GM18499 (cell line): Measurements from ENCODE around the gene LIG3.
"Not testable (repeated sequence)": the region's sequence is repeated elsewhere in the genome, so short reads cannot be mapped to it uniquely, and the experiment has no call there.

Source experiments
- ATAC-seq: cut with Tn5 transposase; IDR thresholded peaks from one replicate; pipeline ENCODE4 v1.9.1; 2021; ENCODE audit warnings: moderate number of reproducible peaks; ENCODE audit not compliant: insufficient read depth, unreplicated experiment

Gene LIG3

GRCh38 chr17:34998205-34998604 is 17.9 kb downstream of the LIG3 start:
- no peak for ATAC-seq

GRCh38 chr17:34999456-34999855 is 19.1 kb downstream of the LIG3 start:
- ATAC-seq, result no peak

DNA sequence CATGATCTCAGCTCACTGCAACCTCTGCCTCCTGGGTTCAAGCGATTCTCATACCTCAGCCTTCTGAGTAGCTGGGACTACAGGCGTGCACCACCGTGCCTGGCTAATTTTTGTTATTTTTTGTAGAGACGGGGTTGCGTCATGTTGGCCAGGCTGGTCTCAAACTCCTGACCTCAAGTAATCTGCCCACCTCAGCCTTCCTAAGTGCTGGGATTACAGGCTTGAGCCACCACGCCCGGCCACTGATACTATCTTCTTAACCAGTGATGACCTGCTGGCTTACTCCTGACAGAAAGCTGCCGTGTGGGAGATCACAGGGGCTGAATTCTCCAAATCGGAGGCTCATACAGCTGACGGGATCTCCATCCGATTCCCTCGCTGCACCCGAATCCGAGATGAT is 20.7 kb downstream of the LIG3 start:
- not testable (repeated sequence) for ATAC-seq

GRCh38 chr17:35001549-35001948 is 21.2 kb downstream of the LIG3 start:
- ATAC-seq, result no peak

DNA sequence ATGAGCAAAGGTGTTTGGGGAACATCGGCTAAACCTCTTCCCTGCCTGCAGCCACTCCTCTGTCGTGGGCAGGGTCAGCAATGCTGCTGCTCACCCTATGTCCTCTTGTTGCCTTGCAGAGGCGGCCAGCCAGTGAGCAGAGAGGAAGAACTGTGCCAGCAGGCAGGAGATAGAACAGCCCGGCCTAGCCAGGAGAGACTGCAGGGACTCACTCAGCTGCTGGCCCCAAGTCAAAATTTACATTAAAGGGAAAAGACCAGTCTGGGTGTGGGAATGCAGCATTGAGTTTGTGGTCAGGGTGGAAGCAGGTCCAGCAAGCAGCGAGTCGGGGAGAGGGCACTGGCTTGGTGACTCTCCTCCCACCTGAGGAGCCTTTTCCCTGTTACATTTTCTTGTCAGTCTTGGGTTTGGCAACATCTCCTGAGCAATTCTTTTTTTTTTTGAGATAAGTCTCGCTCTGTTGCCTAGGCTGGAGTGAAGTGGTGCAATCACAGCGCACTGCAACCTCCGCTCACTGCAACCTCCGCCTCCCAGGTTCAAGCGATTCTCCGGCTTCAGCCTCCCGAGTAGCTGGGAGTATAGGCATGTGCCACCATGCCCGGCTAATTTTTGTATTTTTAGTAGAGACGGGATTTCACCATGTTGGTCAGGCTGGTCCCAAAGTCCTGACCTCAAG is 22.7 kb downstream of the LIG3 start:
- no peak for ATAC-seq

- ATAC-seq, result no peak
Observed at GRCh38 chr17:35003778-35004177, 23.5 kb downstream of the LIG3 start.

DNA sequence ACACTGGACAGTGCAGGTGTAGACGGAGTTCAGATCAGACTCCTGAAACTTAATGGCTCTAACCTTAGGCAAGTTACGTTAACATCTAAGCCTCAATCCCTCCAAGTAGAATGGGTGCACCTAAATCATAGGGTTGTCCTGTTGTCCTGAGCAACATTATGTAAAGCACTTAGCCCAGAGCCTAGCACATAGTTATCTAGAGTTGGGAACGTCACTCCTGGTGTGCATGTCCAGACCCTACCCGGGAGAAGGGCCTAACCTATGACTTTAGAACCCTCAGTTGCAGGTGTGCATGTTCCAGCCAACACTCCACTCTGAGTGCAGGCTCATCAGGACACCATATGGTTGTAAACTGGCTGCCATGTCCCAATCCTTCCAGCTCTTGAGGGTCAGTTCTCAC is 26.0 kb downstream of the LIG3 start:
- ATAC-seq, result no peak

DNA sequence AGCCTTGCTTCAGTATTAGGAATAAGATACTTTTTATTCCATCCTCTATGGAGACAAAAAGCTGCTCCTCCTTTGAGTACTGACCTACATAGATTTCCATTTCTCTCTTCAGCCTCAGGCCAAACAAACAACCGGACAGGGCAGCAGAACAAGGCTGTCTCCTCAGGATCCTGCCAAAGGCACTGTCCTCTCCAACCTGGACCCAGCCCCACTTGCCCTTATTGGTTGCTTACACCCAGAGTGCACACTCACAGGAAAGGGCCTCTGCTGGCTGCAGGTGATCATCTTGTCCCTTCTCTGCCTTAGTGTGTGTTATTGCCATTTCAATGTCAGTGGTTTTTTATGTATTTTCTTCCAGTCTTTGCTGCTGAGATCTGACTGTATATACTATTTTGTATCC is 26.6 kb downstream of the LIG3 start:
- ATAC-seq, result no peak

DNA sequence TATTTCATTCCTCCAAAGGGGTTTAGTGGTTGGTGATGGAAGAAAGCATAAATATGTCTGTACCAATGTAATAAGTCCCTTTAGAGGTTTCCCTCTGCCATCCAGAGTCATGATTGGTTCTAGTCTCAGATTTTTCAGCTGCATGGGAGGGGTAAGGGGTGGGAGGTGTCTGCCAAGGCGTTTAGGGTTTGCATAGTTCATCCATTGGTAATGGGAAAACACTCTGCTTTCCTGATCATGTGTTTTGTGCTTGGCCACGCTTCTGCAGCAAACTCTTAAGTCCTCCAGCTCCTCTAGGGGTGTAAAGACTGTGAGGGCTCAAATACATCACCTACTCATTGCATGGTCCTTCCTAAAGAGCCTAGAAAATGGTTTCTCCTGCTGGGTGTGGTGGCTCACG is 29.8 kb downstream of the LIG3 start:
- no peak for ATAC-seq

DNA sequence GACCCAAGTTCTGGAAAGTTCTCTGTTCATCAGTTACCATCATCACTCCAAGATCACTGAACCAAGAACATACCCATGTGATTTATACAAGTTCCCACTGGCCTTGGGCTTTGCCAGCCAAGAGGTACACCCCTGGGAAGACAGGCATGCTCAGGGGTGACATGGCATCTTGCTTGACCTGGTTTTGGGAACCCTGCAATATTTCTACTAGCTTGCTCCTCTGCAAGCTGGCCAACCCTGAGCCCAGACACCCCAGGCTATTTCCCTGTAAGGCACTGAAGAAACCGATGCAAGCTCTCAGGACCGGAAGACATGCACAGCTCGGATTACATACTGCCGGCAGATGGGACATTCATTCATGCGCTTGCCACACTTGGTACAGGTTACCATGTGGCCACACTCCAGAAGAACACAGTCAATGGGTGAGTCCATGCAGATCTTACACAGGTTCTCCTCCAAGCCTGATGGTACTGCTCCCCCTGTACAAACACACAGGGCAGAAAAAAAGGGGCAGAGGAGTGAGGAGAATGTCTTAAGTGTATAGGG is 31.4 kb downstream of the LIG3 start:
- ATAC-seq, result no peak

DNA sequence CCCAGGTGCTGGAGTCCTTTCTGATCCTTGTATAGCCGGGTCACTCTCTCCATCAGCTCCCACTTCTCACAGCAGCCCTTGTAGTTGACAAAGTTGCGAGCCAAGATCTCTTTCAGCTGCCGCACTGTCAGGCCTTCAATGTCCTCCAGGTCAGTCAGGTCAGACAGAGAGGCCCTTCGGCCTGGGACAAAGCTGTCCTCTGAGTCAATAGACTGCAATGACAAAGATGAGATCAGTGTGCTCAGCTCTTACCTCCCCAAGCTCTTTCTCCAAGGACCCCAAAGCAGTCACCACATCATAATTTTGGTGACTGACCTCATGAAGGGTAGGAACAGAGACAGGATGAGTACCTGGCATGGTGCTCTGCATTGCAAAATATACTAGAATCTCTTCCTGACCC is 36.1 kb downstream of the LIG3 start:
- no peak for ATAC-seq

GRCh38 chr17:35017021-35017420 is 36.7 kb downstream of the LIG3 start:
- ATAC-seq, result no peak

GRCh38 chr17:35018814-35019213 is 38.5 kb downstream of the LIG3 start:
- ATAC-seq, result no peak

GRCh38 chr17:35019386-35020179 is 39.3 kb downstream of the LIG3 start:
- no peak for ATAC-seq

DNA sequence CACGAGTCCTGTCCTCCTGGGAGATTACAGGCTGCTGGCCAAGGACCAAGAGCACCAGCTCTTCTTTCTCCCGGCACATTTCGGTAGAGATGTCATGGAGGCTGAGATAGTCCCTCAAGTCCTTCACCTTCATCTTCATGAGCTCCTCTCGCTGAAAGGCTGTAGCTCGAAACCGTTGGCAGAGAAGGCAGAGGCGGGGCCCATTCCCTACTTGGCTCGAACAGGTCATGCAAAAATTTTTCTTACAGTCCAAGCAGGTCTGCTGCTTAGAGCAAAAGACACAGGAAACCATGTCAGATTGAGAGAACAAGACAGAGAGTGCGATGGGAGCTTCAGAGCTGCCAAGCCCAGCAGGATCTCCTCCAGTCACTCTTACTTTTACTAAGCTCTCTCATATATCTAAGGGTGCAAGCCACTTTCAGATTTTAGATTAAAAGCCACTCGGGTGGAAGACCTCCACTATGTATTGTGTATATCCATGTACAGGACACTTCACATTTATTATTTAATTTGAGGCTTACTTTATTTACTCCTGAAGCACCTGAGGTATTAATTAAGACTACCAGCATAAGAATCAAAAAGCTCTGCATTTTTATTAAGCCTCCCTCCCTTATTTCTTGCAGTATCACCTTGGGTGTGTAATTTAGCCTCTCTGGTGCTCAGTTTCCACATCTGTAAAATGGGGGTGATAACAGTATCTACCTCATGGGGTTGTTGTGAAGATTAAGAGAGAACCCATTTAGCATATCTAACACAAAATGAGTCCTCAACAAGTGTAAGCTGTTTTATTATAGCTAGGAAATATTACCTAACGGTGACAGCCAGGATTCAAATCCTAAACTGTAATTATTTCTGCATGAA is 41.4 kb downstream of the LIG3 start:
- ATAC-seq, result no peak

- ATAC-seq, result no peak
Observed at GRCh38 chr17:35022536-35023063, 42.3 kb downstream of the LIG3 start.

- ATAC-seq, result no peak
Observed at GRCh38 chr17:35023538-35023937, 43.2 kb downstream of the LIG3 start.

DNA sequence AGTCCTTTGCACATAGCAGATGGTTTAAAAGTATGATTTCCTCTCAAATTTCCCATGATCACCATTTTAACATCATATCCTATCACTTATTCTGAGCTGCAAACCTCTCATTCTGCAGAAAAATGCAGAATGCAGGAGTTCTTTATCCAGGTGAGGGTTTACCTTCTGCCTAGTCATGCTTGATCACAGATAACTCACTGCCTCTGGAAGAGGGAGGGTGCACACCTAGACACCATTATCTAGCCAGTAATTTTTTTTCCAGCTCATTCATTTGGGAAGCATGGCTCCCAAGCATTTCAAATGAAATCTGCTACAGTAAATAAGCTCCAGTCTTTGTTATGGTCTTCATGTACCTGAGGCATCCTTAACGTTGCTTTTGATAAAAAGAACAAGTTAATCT is 45.2 kb downstream of the LIG3 start:
- ATAC-seq, result no peak

DNA sequence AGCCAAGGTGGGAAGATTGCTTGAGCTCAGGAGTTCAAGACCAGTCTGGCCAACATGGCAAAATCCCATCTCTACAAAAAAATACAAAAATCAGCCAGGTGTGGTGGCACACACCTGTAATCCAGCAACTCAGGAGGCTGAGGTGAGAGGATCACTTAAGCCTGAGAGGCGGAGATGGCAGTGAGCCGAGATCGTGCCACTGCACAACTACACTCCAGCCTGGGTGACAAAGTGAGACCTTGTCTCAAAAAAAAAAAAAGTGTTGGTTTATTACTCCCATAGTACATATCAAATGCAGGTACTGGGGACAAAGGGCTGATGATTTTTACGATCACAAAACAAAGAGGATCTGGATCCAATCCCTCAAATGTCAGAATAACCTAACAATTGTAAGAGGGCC is 47.8 kb downstream of the LIG3 start:
- not testable (repeated sequence) for ATAC-seq

DNA sequence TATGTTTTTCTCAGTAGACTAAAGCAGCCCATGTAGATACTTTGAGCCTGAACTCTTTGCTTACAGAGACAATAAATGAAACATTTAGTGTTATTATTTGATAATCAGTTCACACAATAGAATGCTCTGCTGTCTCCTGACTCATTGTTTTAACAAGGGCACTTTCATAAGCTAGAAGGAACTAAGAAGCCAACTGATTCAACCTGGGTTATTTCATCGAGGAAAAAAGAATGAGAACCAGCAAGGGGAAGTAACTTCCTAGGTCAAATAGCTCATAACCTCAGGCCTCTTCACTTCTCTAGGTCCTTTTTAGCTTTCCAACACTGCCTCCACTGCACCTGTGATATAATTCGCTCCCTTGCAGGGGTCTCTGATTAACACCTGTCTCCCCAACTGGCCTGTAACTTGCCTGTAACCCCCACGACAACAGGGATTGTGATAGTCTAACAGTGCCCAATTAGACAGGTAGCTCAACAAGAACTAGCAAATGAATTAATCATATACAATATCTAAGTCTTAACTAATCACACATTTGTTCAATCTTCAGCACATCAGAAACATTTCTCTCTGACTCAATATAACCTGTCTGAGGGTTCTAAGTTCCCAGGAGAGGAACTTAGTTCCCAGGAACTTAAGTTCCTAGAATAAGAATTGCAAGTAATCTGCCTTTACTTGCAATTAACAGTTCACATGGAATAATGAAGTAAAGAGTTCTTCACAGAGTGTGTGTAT is 48.4 kb downstream of the LIG3 start:
- no peak for ATAC-seq
